Superior temporal gyrus (tissue), 1 donor: ENCODE results near the gene OLIG2.

ENCODE experiments used
- DNase-seq: peaks from one replicate; pipeline ENCODE4 v3.0.0-alpha.2; 2016; ENCODE audit errors: extremely low spot score

The OLIG2 gene

GRCh38 chr21:33025489-33026442, at the start of gene OLIG2:
Gene OLIG2, plus strand, starts transcription at chr21:33025935. Its CDS starts 928 bp downstream, at chr21:33026863.
- peak; percentile 96 for DNase-seq

GRCh38 chr21:32976791-32977190, 48.9 kb upstream of the OLIG2 start:
- no peak for DNase-seq

GRCh38 chr21:32977216-32977615, 48.5 kb upstream of the OLIG2 start:
- DNase-seq, result peak; percentile 79

GRCh38 chr21:32978331-32979270, 47.1 kb upstream of the OLIG2 start:
- DNase-seq, result peak; percentile 91

GRCh38 chr21:32979598-32980268, 46.0 kb upstream of the OLIG2 start:
- DNase-seq, result no peak

- DNase-seq, result no peak
Observed at GRCh38 chr21:32981096-32981495, 44.6 kb upstream of the OLIG2 start.

- no peak for DNase-seq
Observed at GRCh38 chr21:32990666-32991065, 35.1 kb upstream of the OLIG2 start.

GRCh38 chr21:32991361-32991760, 34.4 kb upstream of the OLIG2 start:
- no peak for DNase-seq

- no peak for DNase-seq
Observed at GRCh38 chr21:32993894-32994293, 31.8 kb upstream of the OLIG2 start.

- DNase-seq, result no peak
Observed at GRCh38 chr21:32994305-32994704, 31.4 kb upstream of the OLIG2 start.

GRCh38 chr21:33007747-33008146, 18.0 kb upstream of the OLIG2 start:
- no peak for DNase-seq

GRCh38 chr21:33008333-33009051, 17.2 kb upstream of the OLIG2 start:
- no peak for DNase-seq

GRCh38 chr21:33010931-33011330, 14.8 kb upstream of the OLIG2 start:
- DNase-seq, result no peak

- DNase-seq, result no peak
Observed at GRCh38 chr21:33011462-33011861, 14.3 kb upstream of the OLIG2 start.

- no peak for DNase-seq
Observed at GRCh38 chr21:33013626-33014025, 12.1 kb upstream of the OLIG2 start.

- no peak for DNase-seq
Observed at GRCh38 chr21:33014331-33014730, 11.4 kb upstream of the OLIG2 start.

- DNase-seq, result no peak
Observed at GRCh38 chr21:33015096-33015495, 10.6 kb upstream of the OLIG2 start.

- no peak for DNase-seq
Observed at GRCh38 chr21:33015756-33016155, 10.0 kb upstream of the OLIG2 start.

- no peak for DNase-seq
Observed at GRCh38 chr21:33018707-33019465, 6.8 kb upstream of the OLIG2 start.

GRCh38 chr21:33019516-33019884, 6.2 kb upstream of the OLIG2 start:
- no peak for DNase-seq
